ENCODE data around the gene GDPD5. TPM values are rescaled to one million over a fixed set of nuclear protein-coding genes. Genes with fewer than 3 reads are reported as not detected.

Gene GDPD5
- total and polyA plus RNA-seq, 10 of the 15 experiments (the other 5 are each of a cell fraction or from before 2014, with no cell fraction given): 0.10 to 30.0 (median 6.7) TPM

DNA sequence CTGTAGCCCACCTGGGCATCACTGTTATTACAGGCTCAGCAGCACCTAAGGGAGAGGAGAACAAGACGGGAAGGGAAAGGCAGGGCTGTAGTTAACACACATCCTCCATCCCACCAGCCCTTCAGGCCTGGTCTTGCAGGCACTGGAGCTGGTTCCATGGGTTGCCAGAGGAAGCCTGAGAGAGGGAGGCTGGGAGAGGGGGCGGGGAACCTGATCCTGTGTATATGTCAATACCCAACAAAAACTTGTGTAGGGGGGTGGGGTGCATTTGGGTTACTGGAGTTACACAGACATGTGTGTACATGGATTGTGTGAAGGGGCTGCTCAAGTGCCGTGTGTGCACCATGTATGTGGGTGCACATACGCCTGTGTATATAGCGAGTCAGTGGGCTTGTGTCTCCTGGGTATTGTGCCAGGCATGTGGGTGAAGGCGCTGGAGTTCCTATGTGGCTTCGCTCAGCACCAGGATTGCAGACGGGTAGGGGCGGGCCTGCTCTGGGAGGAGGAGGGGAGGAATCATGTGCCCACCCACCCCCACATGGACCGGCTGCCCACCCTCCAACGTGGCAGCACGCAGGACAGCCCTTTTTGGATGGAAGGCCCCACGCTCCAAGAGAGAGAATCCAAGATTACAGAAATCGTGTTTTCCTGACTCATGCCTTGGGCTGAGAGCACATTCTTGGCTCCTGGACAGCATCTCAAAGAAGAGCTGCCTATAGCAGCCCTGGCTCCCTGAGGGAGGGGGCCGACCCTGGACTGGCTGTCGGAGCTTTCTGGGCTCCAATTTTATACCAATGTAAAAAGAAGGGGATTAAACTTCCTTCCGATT, 32.1 kb upstream of the GDPD5 start:
- Histone ChIP-seq H3K27ac (ENCODE audit: control insufficient read depth, insufficient read depth) (no peak overlapping the region), H3K4me2 (ENCODE audit: control insufficient read depth, insufficient read depth) (no peak overlapping the region), H3K9ac (ENCODE audit: control insufficient read depth, insufficient read depth, low read length) (no peak overlapping the region), H3K4me1 (ENCODE audit: control insufficient read depth, insufficient read depth, low read length) (peaks cover 2% of the 10 kb centered on the region), H3K4me3 (no peak overlapping the region), H3K9me3 (replicated peaks; ENCODE audit: control insufficient read depth, insufficient read depth, low read length) (no peaks in the 10 kb centered on the region), H2AFZ (ENCODE audit: control insufficient read depth, low read depth, low read length) (no peak overlapping the region), H4K20me1 (ENCODE audit: control insufficient read depth, insufficient read depth) (no peaks in the 10 kb centered on the region), H3K79me2 (ENCODE audit: control insufficient read depth, insufficient read depth, low read length) (peaks cover 8% of the 10 kb centered on the region), H3K36me3 (ENCODE audit: control insufficient read depth in 2 of 2, insufficient read depth in 2 of 2, low read length in 1 of 2) (no peaks in the 10 kb centered on the region), H3K27me3 (replicated peaks in 1 of 2; ENCODE audit: control insufficient read depth in 2 of 2, insufficient read depth in 2 of 2, low read length in 1 of 2) (no peaks in the 10 kb centered on the region)
- no peak for FAIRE-seq
- ChIA-PET CTCF (no interaction called here), RAD21 (ENCODE audit: unreplicated experiment) (no interaction called here), POLR2A (no interaction called here), SMC1A (ENCODE audit: uncharacterized antibody, unreplicated experiment) (no interaction called here)
- in situ Hi-C loops (cut with MboI) (no loop called here), intact Hi-C loops (cut with micrococcal nuclease; ENCODE audit: unreplicated experiment) (no loop called here)
- ATAC-seq: no peak
- TF ChIP-seq NBN (IDR thresholded peaks at IDR 0.05): no peak
- TF ChIP-seq, protein P1, sequence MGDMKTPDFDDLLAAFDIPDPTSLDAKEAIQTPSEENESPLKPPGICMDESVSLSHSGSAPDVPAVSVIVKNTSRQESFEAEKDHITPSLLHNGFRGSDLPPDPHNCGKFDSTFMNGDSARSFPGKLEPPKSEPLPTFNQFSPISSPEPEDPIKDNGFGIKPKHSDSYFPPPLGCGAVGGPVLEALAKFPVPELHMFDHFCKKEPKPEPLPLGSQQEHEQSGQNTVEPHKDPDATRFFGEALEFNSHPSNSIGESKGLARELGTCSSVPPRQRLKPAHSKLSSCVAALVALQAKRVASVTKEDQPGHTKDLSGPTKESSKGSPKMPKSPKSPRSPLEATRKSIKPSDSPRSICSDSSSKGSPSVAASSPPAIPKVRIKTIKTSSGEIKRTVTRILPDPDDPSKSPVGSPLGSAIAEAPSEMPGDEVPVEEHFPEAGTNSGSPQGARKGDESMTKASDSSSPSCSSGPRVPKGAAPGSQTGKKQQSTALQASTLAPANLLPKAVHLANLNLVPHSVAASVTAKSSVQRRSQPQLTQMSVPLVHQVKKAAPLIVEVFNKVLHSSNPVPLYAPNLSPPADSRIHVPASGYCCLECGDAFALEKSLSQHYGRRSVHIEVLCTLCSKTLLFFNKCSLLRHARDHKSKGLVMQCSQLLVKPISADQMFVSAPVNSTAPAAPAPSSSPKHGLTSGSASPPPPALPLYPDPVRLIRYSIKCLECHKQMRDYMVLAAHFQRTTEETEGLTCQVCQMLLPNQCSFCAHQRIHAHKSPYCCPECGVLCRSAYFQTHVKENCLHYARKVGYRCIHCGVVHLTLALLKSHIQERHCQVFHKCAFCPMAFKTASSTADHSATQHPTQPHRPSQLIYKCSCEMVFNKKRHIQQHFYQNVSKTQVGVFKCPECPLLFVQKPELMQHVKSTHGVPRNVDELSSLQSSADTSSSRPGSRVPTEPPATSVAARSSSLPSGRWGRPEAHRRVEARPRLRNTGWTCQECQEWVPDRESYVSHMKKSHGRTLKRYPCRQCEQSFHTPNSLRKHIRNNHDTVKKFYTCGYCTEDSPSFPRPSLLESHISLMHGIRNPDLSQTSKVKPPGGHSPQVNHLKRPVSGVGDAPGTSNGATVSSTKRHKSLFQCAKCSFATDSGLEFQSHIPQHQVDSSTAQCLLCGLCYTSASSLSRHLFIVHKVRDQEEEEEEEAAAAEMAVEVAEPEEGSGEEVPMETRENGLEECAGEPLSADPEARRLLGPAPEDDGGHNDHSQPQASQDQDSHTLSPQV (IDR thresholded peaks at IDR 0.05): no peak
- TF ChIP-seq CREM (IDR thresholded peaks at IDR 0.05; ENCODE audit: low read depth): no peak
- TF ChIP-seq POLR2AphosphoS5 (IDR thresholded peaks at IDR 0.05; ENCODE audit: low read length): no peak
- TF ChIP-seq ZNF622 (IDR thresholded peaks at IDR 0.05): no peak
- no peak for TF ChIP-seq ESRRA (IDR thresholded peaks at IDR 0.05; ENCODE audit: low read length)
- TF ChIP-seq ZNF217 (IDR thresholded peaks at IDR 0.05): no peak
- no peak for TF ChIP-seq CBX3 (IDR thresholded peaks at IDR 0.05; ENCODE audit: borderline replicate concordance, low read depth)
- TF ChIP-seq HDAC6 (IDR thresholded peaks at IDR 0.05; ENCODE audit: unreplicated experiment): no peak
- no TSS peak for BruUV-seq (replicated peaks)
- no peak for DNase-seq (ENCODE audit: low read depth, low spot score)
- WGBS (ENCODE audit: insufficient coverage, insufficient replicate concordance, low lambda C conversion rate, missing lambda C conversion rate): 51% methylated on average over 17 of the region's 17 CpGs
